Epithelial cell of proximal tubule (primary cell): ENCODE data around the gene DOCK8. TPM values are rescaled to one million over a fixed set of nuclear protein-coding genes. Genes with fewer than 3 reads are reported as not detected.

Source experiments
- DNase-seq: peaks from one replicate; pipeline ENCODE4 v3.0.0-alpha.2; 2011; ENCODE audit warnings: low read depth
- H3K4me3 ChIP-seq: 2 replicates; pipeline ENCODE4 v1.5.1; 2011; ENCODE audit warnings: low read depth, mild to moderate bottlenecking, low read length
- CTCF ChIP-seq: conservative IDR thresholded peaks from 2 replicates; pipeline ENCODE4 v1.5.1; 2012; ENCODE audit warnings: low read depth, mild to moderate bottlenecking, low read length
- total RNA-seq: library from RNA; depleted of rRNA; stranded (reverse); fragments of >200 nt; gene quantifications from 2 replicates; pipeline ENCODE4 v1.2.3, GENCODE V29; 2015

Gene DOCK8
- total RNA-seq, 1 donor from 2014 or later = 0.92 TPM

DNA sequence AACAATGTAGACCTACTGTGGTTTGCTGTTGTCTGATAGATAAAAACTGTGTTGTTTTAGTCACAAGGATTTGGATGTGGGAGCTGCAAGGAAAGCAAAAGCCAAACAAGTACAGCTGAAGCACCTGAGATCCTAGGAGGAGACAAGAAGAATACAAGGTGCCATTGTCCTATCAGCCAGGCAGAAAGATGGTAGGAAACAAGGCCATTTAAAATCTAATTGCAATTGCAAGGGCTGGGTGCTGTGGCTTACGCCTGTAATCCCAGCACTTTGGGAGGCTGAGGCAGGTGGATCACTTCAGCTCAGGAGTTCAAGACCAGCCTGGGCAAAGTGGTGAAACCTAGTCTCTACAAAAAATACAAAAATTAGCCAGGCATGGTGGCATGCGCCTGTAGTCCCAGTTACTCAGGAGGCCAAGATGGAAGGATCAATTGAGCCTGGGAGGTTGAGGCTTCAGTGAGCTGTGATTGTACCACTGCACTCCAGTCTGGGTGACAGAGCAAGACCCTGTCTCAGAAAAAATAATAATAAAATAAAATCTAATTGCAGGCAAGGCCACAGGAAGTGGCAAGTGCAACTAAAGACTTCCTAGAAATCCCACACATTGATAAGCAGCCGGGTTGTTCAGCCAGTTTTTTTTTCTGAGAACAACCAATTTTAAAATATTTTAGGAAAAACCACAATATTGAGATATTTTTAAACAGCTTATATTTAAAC lies 22.6 kb downstream of the DOCK8 start:
- no peak overlapping the region for H3K4me3 ChIP-seq
- DNase-seq = no peak
- TF ChIP-seq CTCF = no peak

DNA sequence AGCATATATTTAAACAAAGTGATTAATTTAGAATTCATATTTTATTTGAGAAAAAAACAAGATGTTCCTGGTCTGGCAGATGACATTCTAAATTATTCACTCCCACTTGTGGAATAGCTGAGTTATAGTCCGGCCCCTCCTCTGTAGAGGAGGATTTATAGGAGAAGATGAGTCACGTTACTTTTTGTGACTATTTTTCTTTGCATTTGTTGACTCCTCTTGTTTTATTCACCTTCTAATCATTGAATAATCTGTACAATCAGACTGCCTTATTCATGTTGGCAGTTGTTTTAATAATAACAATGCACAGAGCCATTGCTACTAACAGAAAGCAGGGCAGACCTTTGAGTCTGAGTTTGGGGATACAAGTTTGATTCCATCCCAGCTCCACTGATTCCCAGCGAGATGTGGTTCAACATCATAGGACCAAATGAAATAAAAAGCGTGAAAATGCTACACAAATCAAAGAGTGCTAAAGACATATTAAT lies 23.2 kb downstream of the DOCK8 start:
- DNase-seq = no peak
- H3K4me3 ChIP-seq = no peak overlapping the region
- TF ChIP-seq CTCF = no peak

DNA sequence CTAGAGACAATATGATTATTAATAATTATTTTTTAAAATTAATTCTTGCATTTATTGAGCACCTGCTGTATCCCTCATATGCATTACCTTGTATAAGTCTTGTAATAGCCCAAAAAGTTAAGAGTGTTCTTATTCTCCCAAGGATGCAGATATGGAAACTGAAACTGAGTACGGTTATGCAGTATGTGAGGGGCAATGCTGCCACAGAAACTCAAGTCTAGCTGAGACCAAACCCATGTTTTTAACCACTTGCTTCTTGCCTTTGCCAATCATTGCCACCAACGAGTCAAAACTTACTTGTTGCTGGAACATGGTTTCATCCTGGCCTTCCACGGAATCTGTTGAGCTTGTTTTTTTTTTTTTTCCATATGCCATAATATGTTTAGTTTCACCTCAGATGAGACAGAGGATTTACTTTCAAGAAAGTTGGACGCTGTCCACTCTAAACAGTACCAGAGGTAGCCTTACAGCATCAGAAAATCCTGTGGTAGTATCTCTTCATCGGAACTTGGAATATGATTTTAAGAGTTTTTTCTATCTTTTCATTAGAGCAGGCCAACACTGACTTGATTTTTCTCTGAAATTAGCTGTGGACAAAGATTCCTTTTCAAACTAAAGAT lies 27.9 kb downstream of the DOCK8 start:
- no peak overlapping the region for H3K4me3 ChIP-seq
- DNase-seq = no peak
- TF ChIP-seq CTCF = no peak

DNA sequence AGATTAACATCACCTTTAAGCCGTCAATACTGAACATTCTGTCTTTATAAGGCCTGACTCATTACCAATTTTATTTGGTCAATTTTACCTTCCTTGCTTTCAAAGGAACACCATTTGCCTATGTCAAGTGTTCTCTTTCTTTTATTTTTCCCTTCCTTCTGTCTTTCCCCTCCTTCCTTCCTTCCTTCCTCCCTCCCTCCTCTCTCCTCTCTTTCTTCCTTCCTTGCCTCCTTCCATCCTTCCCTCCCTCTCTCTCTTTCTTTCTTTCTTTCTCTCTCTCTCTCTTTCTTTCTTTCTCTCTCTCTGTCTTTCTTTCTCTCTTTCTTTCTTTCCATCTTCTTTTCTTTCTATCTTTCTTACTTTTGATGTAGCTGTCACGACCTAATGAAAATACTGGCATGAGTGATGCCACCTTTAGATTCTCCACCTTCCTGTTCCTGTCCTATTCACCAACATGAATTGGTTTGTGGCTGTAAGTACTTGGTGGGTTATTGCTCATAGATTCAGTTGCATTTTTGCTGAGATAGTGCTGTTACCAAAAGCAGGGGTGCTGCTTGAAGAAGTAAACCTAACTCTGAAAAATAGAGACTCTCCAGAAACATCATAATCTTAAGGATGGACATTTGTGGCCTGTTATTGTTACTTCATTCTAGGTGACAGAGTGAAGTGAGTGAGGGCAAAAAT lies 33.8 kb downstream of the DOCK8 start:
- TF ChIP-seq CTCF = no peak
- DNase-seq = no peak

GRCh38 chr9:249025-249424 lies 34.4 kb downstream of the DOCK8 start:
- no peak for DNase-seq
- TF ChIP-seq CTCF = no peak
- no peak overlapping the region for H3K4me3 ChIP-seq

More for the DNA sequence above, 33.8 kb downstream of the DOCK8 start:
- H3K4me3 ChIP-seq = no peak overlapping the region

- peak; percentile 41 for DNase-seq
- no peak overlapping the region for H3K4me3 ChIP-seq
- TF ChIP-seq CTCF = no peak
Measured at GRCh38 chr9:250039-250438, 35.4 kb downstream of the DOCK8 start.
